Stromal cell of bone marrow (primary cell): ENCODE results near the gene TIGD1.

ENCODE experiments used
- DNase-seq: peaks from one replicate; pipeline ENCODE4 v3.0.0-alpha.2; 2012; ENCODE audit warnings: low read depth

Gene TIGD1

GRCh38 chr2:232501794-232502390 is 48.5 kb downstream of the TIGD1 start:
- DNase-seq: no peak

GRCh38 chr2:232501331-232501771 is 49.0 kb downstream of the TIGD1 start:
- no peak for DNase-seq

- no peak for DNase-seq
Measured at GRCh38 chr2:232498452-232498851, 51.9 kb downstream of the TIGD1 start.
